GM18873 (cell line): ENCODE measurements around the gene MEGF9.
"Not testable (repeated sequence)": the region's sequence is repeated elsewhere in the genome, so short reads cannot be mapped to it uniquely, and the experiment has no call there.

Experiments
- ATAC-seq: cut with Tn5 transposase; IDR thresholded peaks from one replicate; pipeline ENCODE4 v1.9.1; 2021; ENCODE audit warnings: mild to moderate bottlenecking, moderate library complexity, moderate number of reproducible peaks; ENCODE audit not compliant: unreplicated experiment, low FRiP score

Gene MEGF9

DNA sequence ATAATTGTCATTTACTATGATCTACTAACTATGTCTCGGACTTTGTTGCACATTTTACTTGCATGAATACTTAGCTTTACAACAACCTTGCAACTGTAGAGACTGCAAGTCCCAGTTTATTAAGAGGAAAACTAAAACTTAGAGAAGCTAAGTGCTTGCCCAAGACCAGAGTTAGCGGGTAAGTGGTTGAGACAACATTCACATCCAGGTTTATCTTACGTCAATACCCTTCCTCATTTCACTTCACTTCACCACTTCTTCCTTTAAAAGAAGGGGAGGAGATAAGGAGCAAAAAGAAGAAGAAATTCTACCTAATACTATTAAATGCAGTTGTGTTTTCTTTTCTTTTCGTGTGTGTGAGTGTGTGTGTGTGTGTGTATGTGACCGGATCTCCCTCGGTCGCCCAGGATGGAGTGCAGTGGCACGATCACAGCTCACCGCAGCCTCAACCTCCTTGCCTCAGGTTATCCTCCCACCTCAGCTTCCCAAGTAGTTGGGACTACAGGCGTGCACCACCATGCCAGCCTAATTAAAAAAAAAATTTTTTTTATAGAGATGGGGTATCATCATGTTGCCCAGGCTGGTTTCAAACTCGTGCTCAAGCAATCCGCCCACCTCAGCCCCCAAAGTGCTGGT is 37.4 kb downstream of the MEGF9 start:
- no peak for ATAC-seq

DNA sequence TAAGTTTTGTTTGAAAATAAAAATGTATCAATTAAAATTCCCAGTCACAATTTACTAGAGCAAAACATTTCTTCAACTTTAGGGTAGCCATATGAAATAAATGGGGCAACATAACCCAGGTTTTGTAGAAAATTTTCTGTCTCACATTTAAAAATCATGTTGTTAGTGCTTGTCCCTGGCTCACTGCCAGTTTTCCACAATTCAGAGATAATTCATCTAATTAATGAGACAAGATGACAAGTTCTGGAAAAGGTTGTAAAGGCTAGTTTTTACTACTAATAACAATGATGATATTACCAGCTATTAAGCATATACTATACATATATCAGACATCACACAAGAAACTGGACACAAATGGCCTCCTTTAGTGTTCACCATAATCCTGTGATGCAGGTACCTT is 45.9 kb downstream of the MEGF9 start:
- ATAC-seq = no peak

DNA sequence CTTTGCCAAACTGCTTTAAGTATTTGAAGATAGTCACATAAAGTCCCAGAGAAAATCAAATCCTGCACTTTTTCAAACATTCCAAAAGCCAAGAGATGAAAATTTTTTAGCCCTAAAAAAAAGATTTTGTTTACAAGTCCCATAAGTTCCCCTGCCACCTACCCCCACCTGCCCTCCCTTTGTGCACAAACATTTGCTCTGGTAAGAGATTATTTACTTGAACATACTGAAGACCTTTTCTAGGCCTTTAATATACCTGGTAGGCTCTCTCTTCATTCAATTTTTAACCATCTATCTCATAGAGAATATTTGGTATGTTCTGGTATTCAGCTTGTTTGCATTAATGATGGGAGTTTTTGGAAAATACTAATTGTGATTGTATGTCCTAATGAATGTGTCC is 50.3 kb downstream of the MEGF9 start:
- ATAC-seq = no peak

DNA sequence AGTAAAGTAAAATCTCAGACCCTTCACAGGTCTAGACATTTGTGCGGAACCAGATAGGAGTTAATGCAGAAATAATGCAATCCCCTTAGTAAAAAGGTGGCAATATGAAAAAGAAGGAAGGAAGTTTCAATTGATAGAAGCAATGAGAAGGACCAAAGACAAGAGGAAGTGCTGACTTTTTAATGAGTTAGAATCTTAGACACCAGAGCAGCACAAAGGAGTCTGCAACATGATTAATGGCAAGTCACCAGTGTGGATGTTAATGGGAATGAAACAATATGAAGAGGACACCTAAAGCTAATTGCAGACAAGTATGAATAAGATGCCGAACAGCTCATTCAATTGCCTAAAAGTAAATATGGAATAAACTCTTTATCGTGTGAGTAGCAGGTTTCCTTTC is 50.9 kb downstream of the MEGF9 start:
- ATAC-seq = no peak

DNA sequence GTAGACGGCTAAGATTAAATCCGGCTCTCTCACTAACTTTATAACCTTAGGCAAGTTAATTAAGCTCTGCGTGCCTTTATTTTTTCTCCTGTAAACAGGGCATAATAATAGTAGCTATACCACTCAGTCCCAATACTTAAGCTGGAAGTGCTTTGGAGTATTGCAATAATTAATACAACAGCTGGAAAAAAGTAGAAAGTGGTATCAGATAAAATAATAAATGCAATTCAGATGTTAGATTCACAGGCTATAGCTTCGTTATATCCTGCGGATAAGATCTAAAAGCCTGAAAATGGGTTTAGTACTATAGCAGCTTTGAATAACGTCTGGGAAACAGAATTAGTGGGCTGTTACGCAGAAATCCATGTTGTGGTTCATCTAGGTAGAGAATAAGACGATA is 51.8 kb downstream of the MEGF9 start:
- no peak for ATAC-seq

DNA sequence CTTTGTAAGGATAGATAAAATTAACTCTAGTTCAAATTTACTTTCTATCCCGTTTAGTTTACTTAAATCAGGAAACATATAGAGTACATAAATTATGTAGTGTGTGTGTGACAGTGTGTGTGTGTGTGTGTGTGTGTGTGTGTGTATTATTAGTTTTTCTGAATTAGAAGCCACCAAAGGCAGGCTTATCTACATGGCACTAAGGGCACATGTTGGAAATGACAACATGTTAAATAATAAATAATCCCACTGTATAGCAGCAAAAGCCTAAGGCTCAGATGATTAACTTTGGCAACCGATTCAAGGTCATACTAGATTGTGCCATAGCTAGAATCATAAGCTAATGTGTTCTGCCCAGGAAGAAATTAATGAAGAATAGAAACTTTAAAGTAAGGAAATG is 54.6 kb downstream of the MEGF9 start:
- no peak for ATAC-seq

DNA sequence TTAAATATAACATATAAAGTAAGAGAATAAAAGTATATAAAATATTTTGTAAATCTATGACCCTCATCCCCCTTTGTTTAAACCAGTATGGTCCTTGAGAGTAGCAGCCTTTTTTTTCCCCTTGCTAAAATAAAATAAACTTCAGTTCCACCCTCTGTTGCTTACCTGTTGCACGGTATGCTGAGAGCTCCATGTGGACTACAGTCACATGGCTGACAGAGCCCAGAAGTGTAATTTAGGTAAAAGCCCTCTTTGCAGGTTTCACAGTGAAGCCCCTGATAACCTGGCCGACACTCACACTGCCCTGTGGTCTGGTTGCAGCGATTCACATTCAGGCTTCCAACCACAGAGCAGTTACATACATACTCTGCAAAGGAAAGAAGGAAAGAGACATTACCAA is 55.1 kb downstream of the MEGF9 start:
- ATAC-seq = no peak

DNA sequence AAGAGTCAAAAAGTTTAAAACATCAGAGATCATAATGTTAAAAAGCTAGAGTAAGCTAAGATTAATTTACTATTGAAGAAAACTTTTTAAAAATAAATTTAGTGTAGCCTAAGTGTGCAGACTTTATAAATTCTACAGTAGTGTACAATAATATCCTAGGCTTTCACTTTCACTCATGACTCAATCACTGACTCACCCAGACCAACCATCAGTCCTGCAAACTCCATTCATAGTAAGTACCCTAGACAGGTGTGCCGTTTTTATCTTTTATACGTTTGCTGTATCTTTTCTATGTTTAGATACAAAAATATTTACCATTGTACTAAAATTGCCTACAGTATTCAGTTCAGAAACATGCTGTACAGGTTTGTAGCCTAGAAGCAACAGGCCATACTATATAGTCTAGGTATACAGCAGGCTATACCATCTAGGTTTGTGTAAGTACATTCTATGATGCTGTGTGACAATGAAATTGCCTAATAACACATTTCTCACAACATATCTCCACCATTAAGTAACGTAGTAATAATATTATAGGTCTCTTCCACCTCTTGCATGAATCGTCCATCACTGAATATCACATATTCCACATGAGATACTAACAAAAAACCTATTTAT is 59.2 kb downstream of the MEGF9 start:
- ATAC-seq = no peak

DNA sequence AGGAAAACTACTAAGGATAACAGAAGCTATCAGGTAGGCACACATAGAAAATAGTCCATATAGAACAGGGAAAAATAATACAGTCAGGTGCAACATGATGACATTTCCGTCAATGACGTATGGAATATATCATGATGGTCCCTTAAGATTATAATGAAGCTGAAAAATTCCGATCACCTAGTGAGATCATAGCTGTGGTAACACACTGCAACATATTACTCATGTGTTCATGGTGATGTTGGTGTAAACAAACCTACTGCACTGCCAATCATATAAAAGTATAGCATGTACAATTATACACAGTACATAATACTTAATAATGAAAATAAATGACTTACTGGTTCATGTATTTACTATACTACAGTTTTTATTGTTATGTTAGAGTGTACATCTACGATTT is 60.0 kb downstream of the MEGF9 start:
- no peak for ATAC-seq

DNA sequence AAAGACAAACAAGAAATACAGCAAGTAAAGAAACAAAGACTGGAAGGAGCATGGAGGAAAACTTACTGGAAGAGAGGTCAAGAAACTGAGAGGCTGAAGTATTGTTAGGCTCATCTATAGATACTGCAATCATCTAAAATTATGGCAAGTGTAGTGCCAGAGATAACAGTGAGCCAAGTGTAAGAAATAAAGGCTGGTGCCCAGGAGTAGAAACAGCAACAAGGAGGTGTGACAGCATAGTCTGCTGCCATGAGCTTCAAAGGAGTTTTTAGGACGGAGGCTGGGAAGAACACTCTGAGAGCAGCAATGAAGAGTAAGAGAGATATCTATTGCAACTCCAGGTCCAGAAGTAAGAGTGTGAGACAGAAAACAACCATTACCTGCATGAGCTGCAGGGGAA is 60.5 kb downstream of the MEGF9 start:
- ATAC-seq = no peak

DNA sequence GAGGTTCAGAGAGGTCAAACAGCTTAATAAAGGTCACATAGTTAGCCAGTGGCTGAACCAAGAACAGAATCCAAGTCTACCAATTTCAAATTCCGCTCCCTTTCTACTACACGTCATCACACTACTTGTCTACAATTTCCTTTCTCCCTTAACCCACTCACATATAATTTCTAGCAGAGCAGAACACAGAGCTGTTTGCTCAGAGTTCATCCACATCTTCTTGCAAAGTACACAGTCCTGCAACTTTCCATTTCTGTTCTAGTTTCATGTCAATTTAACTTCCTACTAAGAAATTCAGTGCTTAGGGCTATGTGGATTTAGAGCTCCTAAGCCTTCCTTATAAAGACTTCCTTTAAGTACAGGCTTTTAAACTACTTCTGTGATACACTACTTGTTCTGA is 61.3 kb downstream of the MEGF9 start:
- no peak for ATAC-seq

DNA sequence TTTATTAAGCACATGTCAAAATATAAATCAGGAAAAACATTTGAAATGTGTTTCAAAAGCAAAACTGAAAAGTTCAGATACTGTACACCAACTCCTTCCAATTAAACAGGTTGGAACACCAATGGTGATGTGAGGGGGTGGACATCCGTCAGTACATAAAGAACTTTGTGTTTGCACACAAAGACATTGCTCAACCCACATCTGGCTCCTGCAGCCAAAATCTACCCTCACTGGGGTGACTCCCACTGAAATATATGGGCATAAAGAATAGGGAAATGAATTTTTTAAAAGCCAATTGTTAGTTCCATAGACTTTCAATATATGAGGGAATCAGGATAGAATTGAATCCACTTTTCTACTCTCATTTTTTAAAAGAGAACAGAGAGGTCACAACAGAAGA is 63.9 kb downstream of the MEGF9 start:
- ATAC-seq = no peak

DNA sequence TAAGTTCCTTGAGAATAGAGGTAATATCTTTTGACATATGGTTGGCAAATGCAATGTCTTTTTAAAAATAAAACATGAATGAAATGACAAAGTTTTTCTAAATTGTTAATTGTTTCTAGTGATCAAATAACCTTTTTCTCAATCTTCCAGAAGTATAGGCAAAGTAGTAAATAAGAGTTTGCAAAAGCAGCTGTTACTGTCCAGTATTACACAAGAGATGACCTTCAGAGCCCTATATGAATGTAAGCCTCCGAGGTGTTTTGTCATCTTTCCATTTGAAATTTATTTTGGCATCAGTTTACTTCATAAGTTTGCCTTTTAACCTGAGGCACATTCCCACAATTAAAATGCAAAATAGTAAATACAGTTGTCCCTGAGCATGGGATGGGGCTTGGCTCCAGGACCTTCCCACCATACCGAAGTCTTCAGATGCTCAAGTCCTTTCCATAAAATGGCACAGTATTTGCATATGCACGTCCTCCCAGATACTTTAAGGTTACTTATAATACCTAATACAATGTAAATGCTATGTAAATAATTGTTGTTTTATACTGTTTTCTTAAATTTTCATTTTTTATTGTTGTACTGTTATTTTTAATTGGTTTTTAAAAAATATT is 65.6 kb downstream of the MEGF9 start:
- no peak for ATAC-seq

DNA sequence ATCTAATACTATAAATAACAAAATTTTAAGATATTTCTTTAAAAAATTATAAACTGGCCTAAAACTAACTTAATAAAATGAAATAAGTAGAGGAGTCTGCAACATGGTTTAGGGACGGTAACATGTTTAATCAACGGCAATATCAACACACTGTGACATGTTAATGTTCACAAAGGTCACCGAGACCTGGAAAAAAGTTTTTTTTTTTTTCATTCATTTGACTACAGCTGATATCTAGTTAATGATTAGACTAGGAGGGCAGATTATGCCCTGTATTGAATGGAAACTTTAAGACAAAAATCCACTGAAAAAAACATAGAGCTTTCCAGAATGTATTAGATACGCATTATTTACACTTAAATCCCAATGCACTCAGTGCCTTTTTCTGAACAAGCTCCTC is 67.3 kb downstream of the MEGF9 start:
- ATAC-seq = no peak

DNA sequence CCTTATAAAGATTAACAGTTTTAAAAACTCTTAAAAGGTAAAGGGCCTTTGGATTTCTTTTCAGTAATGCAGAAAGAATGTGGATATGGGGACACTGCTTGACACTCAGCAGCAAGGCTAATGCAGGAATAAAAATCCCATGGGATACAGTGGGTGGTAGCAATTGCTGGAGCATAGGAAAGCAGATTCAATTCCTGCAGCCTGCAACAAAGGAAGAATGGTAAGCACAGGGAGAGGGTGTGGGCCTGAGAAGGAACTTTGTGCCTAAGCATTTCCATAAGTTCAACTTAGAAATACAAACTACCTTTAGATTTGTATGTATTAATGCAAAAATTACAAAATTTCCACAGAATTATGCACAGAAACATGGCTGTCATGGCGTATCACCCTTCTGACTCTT is 68.5 kb downstream of the MEGF9 start:
- no peak for ATAC-seq

DNA sequence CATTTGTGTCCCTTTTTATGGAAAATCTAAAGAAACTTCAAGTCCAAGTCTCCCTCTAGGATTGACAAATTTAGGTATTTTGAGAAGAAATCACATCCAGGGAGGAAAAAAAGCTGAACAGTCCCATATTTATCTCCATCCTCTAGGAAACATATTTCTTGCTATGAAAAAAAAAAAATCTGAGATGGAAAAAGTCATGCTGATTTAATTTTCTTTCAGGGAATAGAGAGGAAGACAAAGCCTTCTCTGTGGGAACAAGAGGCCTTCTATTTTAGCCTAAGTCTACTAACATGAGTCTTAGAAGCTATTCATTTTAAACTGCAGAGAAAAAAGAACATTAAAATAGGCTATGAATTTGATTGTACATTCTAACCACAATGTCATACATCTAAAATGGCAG is 71.2 kb downstream of the MEGF9 start:
- no peak for ATAC-seq

DNA sequence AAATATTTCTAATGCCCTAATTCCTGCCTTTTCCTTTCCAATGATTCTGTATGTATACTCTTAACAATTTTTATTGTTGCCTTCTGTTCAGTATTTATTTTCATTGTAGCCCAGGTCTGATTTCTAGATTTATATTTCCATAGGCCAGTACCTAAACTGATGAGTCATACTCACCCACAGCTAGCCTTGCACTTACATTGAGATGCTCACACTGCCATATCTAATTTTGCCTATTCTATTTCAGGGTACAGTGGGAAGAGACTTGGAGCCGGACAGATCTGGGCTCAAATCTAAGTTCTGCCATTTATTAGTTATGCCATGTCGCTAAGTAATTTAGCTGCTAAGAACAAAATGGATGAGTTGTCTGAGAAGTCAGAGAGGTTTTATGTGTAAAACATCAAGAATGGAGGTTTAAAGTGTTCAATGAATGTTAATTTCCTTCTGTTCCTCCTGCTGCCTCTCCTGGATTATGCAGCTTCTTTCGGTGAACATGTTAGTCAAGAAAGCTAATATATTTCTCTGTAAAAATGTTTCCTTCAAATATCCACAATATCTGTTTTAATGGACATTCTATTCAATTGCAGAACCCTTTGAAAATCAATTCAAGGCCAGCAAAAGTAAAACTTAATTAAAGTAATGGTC is 72.0 kb downstream of the MEGF9 start:
- ATAC-seq = no peak

DNA sequence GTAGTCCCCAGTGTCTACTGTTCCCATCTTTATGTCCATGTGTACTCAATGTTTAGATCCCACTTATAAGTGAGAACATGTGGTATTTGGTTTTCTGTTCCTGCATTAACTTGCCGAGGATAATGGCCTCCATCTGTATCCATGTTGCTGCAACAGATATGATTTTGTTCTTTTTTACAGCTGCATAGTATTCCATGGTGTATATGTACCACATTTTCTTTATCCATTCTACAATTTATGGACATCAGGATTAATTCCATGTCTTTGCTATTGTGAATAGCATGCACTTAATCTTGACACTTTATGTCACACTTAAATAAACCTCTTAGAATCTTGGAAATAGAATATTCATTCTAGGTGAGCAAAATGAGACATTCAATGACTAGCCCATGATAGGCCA is 73.4 kb downstream of the MEGF9 start:
- ATAC-seq = not testable (repeated sequence)

DNA sequence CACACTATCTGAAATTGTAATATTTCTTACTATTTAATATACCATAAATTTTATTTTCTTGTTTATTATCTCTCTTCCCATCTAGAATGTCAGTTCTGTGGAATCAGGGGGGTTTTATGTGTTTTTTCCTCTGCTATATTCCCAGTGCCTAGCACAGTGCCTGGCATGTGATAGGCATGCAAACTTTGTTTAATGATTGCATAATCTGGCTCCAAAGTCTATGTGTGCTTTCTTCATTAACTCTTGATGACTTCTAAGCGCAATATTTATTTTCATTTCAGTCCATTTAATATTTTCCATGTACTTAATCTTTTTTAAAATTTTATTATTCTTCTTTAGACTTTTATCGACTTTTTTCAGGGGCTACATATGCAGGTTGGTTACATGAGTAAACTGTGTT is 73.9 kb downstream of the MEGF9 start:
- no peak for ATAC-seq

DNA sequence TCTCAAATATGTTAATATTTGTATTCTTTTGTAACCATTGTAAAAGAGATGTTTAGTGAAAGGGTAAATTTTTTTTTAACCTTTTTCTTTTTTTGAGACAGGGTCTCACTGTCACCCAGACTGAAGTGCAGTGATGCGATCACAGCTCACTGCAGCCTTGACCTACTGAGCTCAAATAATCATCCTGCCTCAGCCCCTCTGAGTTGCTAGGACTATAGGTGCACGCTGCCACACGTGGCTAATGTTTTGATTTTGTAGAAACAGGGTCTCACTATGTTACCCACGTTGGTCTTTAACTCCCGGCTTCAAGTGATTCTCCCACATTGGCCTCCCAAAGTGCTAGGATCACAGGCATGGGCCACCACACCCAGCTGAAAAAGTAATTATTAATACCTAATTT is 76.4 kb downstream of the MEGF9 start:
- ATAC-seq = no peak

DNA sequence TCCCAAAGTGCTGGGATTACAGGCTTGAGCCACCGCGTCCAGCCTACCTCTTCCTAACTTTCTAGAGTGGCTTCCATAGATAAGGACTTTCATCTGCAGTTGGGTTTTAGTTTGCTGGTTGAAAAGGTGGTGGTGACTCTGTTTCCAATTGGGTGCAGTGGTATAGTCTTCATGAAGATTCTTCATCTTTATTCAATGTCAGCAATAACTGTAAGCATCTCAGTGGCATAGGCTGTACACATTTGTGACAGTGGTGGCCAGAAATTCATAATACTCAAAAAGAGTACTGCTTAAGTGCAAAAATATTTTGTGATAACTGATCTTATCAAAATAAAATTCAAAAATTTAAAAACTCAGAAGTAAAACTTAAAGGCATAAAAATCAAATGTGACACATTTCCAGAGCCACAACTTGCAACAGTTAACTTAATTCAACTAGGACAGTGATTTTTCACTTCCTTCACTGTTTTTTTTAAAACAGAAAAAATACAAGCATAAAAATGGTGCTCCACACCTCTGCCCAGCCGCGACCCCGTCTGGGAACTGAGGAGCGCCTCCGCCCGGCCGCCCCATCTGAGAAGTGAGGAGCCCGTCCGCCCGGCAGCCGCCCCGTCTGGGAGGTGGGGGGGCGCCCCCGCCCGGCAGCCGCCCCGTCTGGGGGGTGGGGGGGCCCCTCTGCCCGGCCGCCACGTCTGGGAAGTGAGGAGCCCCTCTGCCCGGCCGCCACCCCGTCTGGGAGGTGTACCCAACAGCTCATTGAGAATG is 77.9 kb downstream of the MEGF9 start:
- ATAC-seq = no peak
